T-cell (primary cell): ENCODE measurements around the gene AQP6. TPM values are rescaled to one million over a fixed set of nuclear protein-coding genes. Genes with fewer than 3 reads are reported as not detected.

Experiments used
- ATAC-seq, 4 experiments: fragments of 200-7000 bp in 3 of 4; fragments of 150-1000 bp in 1 of 4; cut with Tn5 transposase; replicated peaks in 1 of 4; 1 replicate in 3 of 4; 2 replicates in 1 of 4; pipeline ENCODE4 v1.10.0; 2021; ENCODE audit warnings: moderate library complexity in 3 of 4, mild to moderate bottlenecking in 2 of 4, moderate number of reproducible peaks in 1 of 4
- CTCF ChIA-PET, 2 donors: fragments of 300-600 bp; sonication (Branson Sonifier 250); formaldehyde crosslinking; loops; one replicate each; lab custom pipeline; 2022; ENCODE audit warnings: antibody characterized with exemption in 2 of 2; lab: Charles Lee
- POLR2A ChIA-PET, 2 donors: fragments of 300-600 bp; sonication (Branson Sonifier 250); formaldehyde crosslinking; loops; one replicate each; lab custom pipeline; 2022; ENCODE audit warnings: antibody characterized with exemption in 2 of 2; lab: Charles Lee
- DNase-seq, 35 experiments: peaks; one replicate each; pipeline versions ENCODE4 v3.0.0 to v3.0.0-alpha.2; 2013 to 2023
- H3K27ac ChIP-seq: one replicate; pipeline ENCODE4 v1.5.1; 2013; ENCODE audit warnings: low read length
- H3K27me3 ChIP-seq, 2 experiments: replicated peaks in 1 of 2; 1 replicate in 1 of 2; 2 replicates in 1 of 2; pipeline versions ENCODE4 v1.6.1 to v1.7.0; 2013; ENCODE audit warnings: low read length in 1 of 2, mixed read lengths in 1 of 2; ENCODE audit not compliant: control insufficient read depth in 2 of 2, insufficient read depth in 2 of 2; ENCODE audit errors: extremely low read depth in 1 of 2
- H3K36me3 ChIP-seq, 2 donors: 1 replicate in 1 of 2; 2 replicates in 1 of 2; pipeline versions ENCODE4 v1.6.1 to v1.7.0; 2013; ENCODE audit warnings: low read length in 1 of 2; ENCODE audit not compliant: control insufficient read depth in 2 of 2, insufficient read depth in 1 of 2; ENCODE audit errors: extremely low read depth in 1 of 2
- H3K4me1 ChIP-seq, 2 experiments: 1 replicate in 1 of 2; 2 replicates in 1 of 2; pipeline versions ENCODE4 v1.6.1 to v1.7.0; 2013; ENCODE audit warnings: low read length in 2 of 2, mixed read lengths in 1 of 2; ENCODE audit not compliant: insufficient read depth in 2 of 2, control insufficient read depth in 1 of 2; ENCODE audit errors: extremely low read depth in 1 of 2
- H3K4me3 ChIP-seq, 2 donors: 1 replicate in 1 of 2; 2 replicates in 1 of 2; pipeline versions ENCODE4 v1.5.1 to v1.7.0; 2013; ENCODE audit warnings: mild to moderate bottlenecking in 2 of 2, low read length in 1 of 2, moderate library complexity in 1 of 2; ENCODE audit not compliant: control insufficient read depth in 1 of 2; ENCODE audit errors: extremely low read depth in 1 of 2
- H3K9me3 ChIP-seq: 2 replicates; pipeline ENCODE4 v1.7.0; 2013
- H3K27ac Mint-ChIP-seq, 2 donors: one replicate each; pipeline ENCODE4 v1.8.0; 2020 to 2021; ENCODE audit warnings: mild to moderate bottlenecking in 2 of 2, mixed read lengths in 2 of 2
- H3K27me3 Mint-ChIP-seq, 2 donors: one replicate each; pipeline ENCODE4 v1.8.0; 2021 to 2022; ENCODE audit warnings: mixed read lengths in 2 of 2
- H3K36me3 Mint-ChIP-seq: one replicate; pipeline ENCODE4 v1.8.0; 2021; ENCODE audit warnings: mixed read lengths
- H3K4me1 Mint-ChIP-seq, 3 donors: one replicate each; pipeline ENCODE4 v1.8.0; 2020 to 2022; ENCODE audit warnings: mixed read lengths in 3 of 3, mild to moderate bottlenecking in 1 of 3
- H3K4me3 Mint-ChIP-seq, 3 donors: one replicate each; pipeline ENCODE4 v1.8.0; 2020 to 2022; ENCODE audit warnings: mild to moderate bottlenecking in 3 of 3, mixed read lengths in 3 of 3, moderate library complexity in 3 of 3
- H3K9me3 Mint-ChIP-seq, 3 donors: one replicate each; pipeline ENCODE4 v1.8.0; 2020 to 2022; ENCODE audit warnings: mixed read lengths in 3 of 3
- WGBS: methylation state at CpG from one replicate; pipeline ENCODE4 v1.1.5; 2013; ENCODE audit warnings: missing lambda C conversion rate; ENCODE audit not compliant: insufficient coverage; 5-methylcytosine and 5-hydroxymethylcytosine counted together
- total RNA-seq, 35 experiments: library from RNA in 6 of 35; stranded (reverse) in 6 of 35; fragments of 120-200 nt in 1 of 35; gene quantifications; one replicate each; pipeline versions ENCODE4 v1.2.1 to v1.2.4 and lab custom pipeline; 2013 to 2026

Gene AQP6
- total RNA-seq, 5 donors from 2014 or later (not counting 1 experiment from before 2014, with no cell fraction given), result not detected

GRCh38 chr12:50016501-50017475 lies 44.0 kb downstream of the AQP6 start:
- ChIA-PET CTCF (interaction anchor here in 1 of 2 donors (0.7 to 1.0 kb wide), 2 partner anchors 11 to 50 kb away, joined by 3 read pairs; no protein-coding TSS in a partner anchor), POLR2A (interaction anchor here in 1 of 2 donors (0.6 kb wide), 1 partner anchor 9 kb away, joined by 10 read pairs; no protein-coding TSS in a partner anchor)
- Mint-ChIP-seq H3K9me3 (no peaks in the 10 kb centered on the region), H3K4me3 (no peak overlapping the region), H3K4me1 (peaks cover 0 to 7% (median 2%) of the 10 kb centered on the region in 3 donors), H3K36me3 (peaks cover 13% of the 10 kb centered on the region), H3K27me3 (no peaks in the 10 kb centered on the region), H3K27ac (no peak overlapping the region)
- ATAC-seq, result no peak
- WGBS, result 98% methylated on average over 5 of the region's 10 CpGs
- no peaks in the 10 kb centered on the region for H3K9me3 ChIP-seq
- H3K4me1 ChIP-seq, result no peaks in the 10 kb centered on the region
- no peak overlapping the region for H3K27ac ChIP-seq
- no peak overlapping the region for H3K4me3 ChIP-seq
- DNase-seq, result no peak
- peaks cover 0 to 3% of the 10 kb centered on the region in 2 donors for H3K36me3 ChIP-seq
- H3K27me3 ChIP-seq, result no peaks in the 10 kb centered on the region

DNA sequence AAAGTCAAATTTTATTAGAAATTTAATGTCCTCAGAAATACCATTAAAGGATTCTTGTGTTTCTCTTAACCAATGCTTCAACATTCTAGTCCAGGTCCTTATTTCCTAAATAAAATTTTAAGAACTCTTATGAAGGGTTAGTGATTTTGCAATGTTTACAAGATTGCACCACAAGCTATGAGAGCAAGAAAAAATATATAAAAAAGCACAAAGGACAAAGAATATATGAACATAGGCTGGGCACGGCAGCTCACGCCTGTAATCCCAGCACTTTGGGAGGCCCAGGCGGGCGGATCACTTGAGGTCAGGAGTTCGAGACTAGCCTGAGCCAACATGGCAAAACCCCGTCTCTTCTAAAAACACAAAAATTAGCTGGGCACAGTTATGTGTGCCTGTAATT lies 44.9 kb downstream of the AQP6 start:
- no peak for ATAC-seq
- no peak for DNase-seq
- Mint-ChIP-seq H3K27me3 (no peaks in the 10 kb centered on the region), H3K36me3 (peaks cover 13% of the 10 kb centered on the region), H3K9me3 (no peaks in the 10 kb centered on the region), H3K4me3 (no peak overlapping the region), H3K4me1 (peaks cover 0 to 7% (median 2%) of the 10 kb centered on the region in 3 donors), H3K27ac (no peak overlapping the region)
- no peak overlapping the region for H3K4me3 ChIP-seq
- H3K27me3 ChIP-seq, result no peaks in the 10 kb centered on the region
- POLR2A ChIA-PET, result interaction anchor here in 1 of 2 donors (0.6 kb wide), 1 partner anchor 9 kb away, joined by 10 read pairs; no protein-coding TSS in a partner anchor
- H3K4me1 ChIP-seq, result no peaks in the 10 kb centered on the region
- peaks cover 0 to 3% of the 10 kb centered on the region in 2 donors for H3K36me3 ChIP-seq
- no peak overlapping the region for H3K27ac ChIP-seq
- WGBS, result 93% methylated on average over 4 of the region's 6 CpGs
- H3K9me3 ChIP-seq, result no peaks in the 10 kb centered on the region
- CTCF ChIA-PET, result no interaction called here

GRCh38 chr12:50018154-50018553 lies 45.4 kb downstream of the AQP6 start:
- POLR2A ChIA-PET, result no interaction called here
- H3K4me1 Mint-ChIP-seq, result peaks cover 0 to 9% (median 2%) of the 10 kb centered on the region in 3 donors
- WGBS, result 80% methylated on average over 1 of the region's 3 CpGs

DNA sequence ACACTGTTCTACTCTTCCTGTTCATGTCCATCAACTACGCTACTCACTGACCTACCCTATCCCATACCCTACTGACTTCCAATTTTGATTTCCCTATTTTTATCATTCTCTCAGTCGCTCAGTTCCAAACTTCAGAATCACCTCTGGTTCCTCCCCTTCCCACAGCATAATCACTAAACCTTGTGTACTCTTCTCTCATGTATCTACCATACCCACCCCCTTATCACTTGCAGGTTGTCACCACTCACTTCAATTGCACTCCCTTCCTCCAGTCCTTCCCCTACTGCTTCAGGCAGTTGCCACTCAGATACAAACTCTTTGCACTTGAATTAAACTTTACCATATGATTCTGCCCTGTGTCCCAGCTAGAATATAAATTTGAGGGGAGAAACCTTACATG lies 46.2 kb downstream of the AQP6 start:
- CTCF ChIA-PET, result interaction anchor here in 1 of 2 donors (0.6 kb wide), 1 partner anchor 374 kb away, joined by 4 read pairs; no protein-coding TSS in a partner anchor
- Histone ChIP-seq H3K4me3 (no peak overlapping the region), H3K9me3 (no peaks in the 10 kb centered on the region), H3K27ac (no peak overlapping the region), H3K27me3 (no peaks in the 10 kb centered on the region), H3K36me3 (peaks cover 0 to 3% of the 10 kb centered on the region in 2 donors), H3K4me1 (no peaks in the 10 kb centered on the region)
- H3K36me3 Mint-ChIP-seq, result peaks cover 6% of the 10 kb centered on the region
- H3K9me3 Mint-ChIP-seq, result no peaks in the 10 kb centered on the region
- DNase-seq (no peak), ATAC-seq (no peak)
- POLR2A ChIA-PET, result interaction anchor here in 1 of 2 donors (0.6 kb wide), 2 partner anchors 9 to 188 kb away, joined by 3 read pairs; no protein-coding TSS in a partner anchor
- 93% methylated on average over 2 of the region's 2 CpGs for WGBS
- no peak overlapping the region for H3K27ac Mint-ChIP-seq
- H3K4me3 Mint-ChIP-seq, result no peak overlapping the region
- no peaks in the 10 kb centered on the region for H3K27me3 Mint-ChIP-seq
- H3K4me1 Mint-ChIP-seq, result peaks cover under 1 to 3% (median 2%) of the 10 kb centered on the region in 3 donors

More at GRCh38 chr12:50018154-50018553, 45.4 kb downstream of the AQP6 start:
- peaks cover 0 to 3% of the 10 kb centered on the region in 2 donors for H3K36me3 ChIP-seq
- no peaks in the 10 kb centered on the region for H3K9me3 ChIP-seq
- no peak overlapping the region for H3K27ac ChIP-seq
- Mint-ChIP-seq H3K36me3 (peaks cover 13% of the 10 kb centered on the region), H3K4me3 (no peak overlapping the region), H3K27me3 (no peaks in the 10 kb centered on the region), H3K27ac (no peak overlapping the region), H3K9me3 (no peaks in the 10 kb centered on the region)
- no peaks in the 10 kb centered on the region for H3K4me1 ChIP-seq
- no peak for ATAC-seq
- H3K27me3 ChIP-seq, result no peaks in the 10 kb centered on the region
- no peak overlapping the region for H3K4me3 ChIP-seq
- DNase-seq, result no peak
- CTCF ChIA-PET, result interaction anchor here in 1 of 2 donors (0.6 kb wide), 1 partner anchor 146 kb away, joined by 3 read pairs; no protein-coding TSS in a partner anchor

DNA sequence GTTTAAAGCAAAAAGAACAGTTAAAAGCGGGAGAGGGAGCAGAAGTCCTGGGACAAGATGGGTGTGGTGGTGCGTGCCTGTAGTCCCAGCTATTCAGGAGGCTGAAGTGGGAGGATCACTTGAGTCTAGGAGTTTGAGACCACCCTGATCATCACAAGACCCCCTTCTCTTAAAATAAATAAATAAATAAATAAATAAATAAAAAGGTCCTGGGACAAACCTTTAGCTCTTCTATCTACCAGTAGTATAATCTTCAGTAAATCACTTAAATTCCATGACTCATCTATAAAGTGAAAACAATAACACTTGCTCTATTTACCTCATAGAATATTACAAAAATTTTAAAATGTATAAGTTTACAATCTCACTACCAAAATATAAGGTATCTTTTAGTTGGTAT lies 46.8 kb downstream of the AQP6 start:
- CTCF ChIA-PET, result interaction anchor here in 1 of 2 donors (0.6 kb wide), 1 partner anchor 75 kb away, joined by 3 read pairs; no protein-coding TSS in a partner anchor

GRCh38 chr12:50021031-50021430 lies 48.3 kb downstream of the AQP6 start:
- DNase-seq (no peak), ATAC-seq (no peak)
- H3K36me3 Mint-ChIP-seq, result no peaks in the 10 kb centered on the region
- Histone ChIP-seq H3K4me3 (no peak overlapping the region), H3K27ac (no peak overlapping the region), H3K36me3 (no peaks in the 10 kb centered on the region), H3K9me3 (no peaks in the 10 kb centered on the region), H3K4me1 (peaks cover 5 to 10% of the 10 kb centered on the region in 2 experiments), H3K27me3 (no peaks in the 10 kb centered on the region)
- no peak overlapping the region for H3K27ac Mint-ChIP-seq
- CTCF ChIA-PET, result interaction anchor here in 1 of 2 donors (1.0 kb wide), 1 partner anchor 55 kb away, joined by 3 read pairs; no protein-coding TSS in a partner anchor
- POLR2A ChIA-PET, result no interaction called here
- no peaks in the 10 kb centered on the region for H3K27me3 Mint-ChIP-seq
- H3K4me1 Mint-ChIP-seq, result peaks cover 17 to 22% (median 20%) of the 10 kb centered on the region in 3 donors
- H3K4me3 Mint-ChIP-seq, result no peak overlapping the region
- H3K9me3 Mint-ChIP-seq, result peaks cover 0 to 2% (median 0%) of the 10 kb centered on the region in 3 donors
- WGBS, result no CpG with 5 or more reads among the region's 4 CpGs

More for the DNA sequence above, 46.8 kb downstream of the AQP6 start:
- H3K36me3 Mint-ChIP-seq, result no peaks in the 10 kb centered on the region
- no peak overlapping the region for H3K27ac Mint-ChIP-seq
- POLR2A ChIA-PET, result interaction anchor here in 1 of 2 donors (0.6 kb wide), 1 partner anchor 187 kb away, joined by 3 read pairs; no protein-coding TSS in a partner anchor
- H3K9me3 ChIP-seq, result no peaks in the 10 kb centered on the region
- H3K4me1 Mint-ChIP-seq, result peaks cover 6 to 8% (median 8%) of the 10 kb centered on the region in 3 donors
- DNase-seq (no peak), ATAC-seq (no peak)
- H3K36me3 ChIP-seq, result peaks cover 0 to 3% of the 10 kb centered on the region in 2 donors
- no peaks in the 10 kb centered on the region for H3K27me3 ChIP-seq
- no CpG with 5 or more reads among the region's 2 CpGs for WGBS
- H3K4me3 Mint-ChIP-seq, result no peak overlapping the region
- no peak overlapping the region for H3K27ac ChIP-seq
- no peaks in the 10 kb centered on the region for H3K9me3 Mint-ChIP-seq
- H3K27me3 Mint-ChIP-seq, result no peaks in the 10 kb centered on the region
- H3K4me1 ChIP-seq, result peaks cover 0 to 3% of the 10 kb centered on the region in 2 experiments
- H3K4me3 ChIP-seq, result no peak overlapping the region
